HG03558 (cell line): ENCODE results near the gene MYL5.
"Not testable (repeated sequence)": the region's sequence is repeated elsewhere in the genome, so short reads cannot be mapped to it uniquely, and the experiment has no call there.

Source experiments
- ATAC-seq: cut with Tn5 transposase; IDR thresholded peaks from one replicate; pipeline ENCODE4 v1.9.1; 2021; ENCODE audit warnings: moderate number of reproducible peaks; ENCODE audit not compliant: unreplicated experiment; ENCODE audit errors: extremely low read depth

MYL5 gene

GRCh38 chr4:656436-657337 lies 17.7 kb upstream of the MYL5 start:
- ATAC-seq, result no peak

GRCh38 chr4:657338-657833 lies 17.0 kb upstream of the MYL5 start:
- ATAC-seq, result no peak

- no peak for ATAC-seq
Measured at GRCh38 chr4:657834-658667, 16.3 kb upstream of the MYL5 start.

GRCh38 chr4:658681-659667 lies 15.4 kb upstream of the MYL5 start:
- no peak for ATAC-seq

- no peak for ATAC-seq
Measured at GRCh38 chr4:659851-660250, 14.5 kb upstream of the MYL5 start.

GRCh38 chr4:660401-660800 lies 13.9 kb upstream of the MYL5 start:
- no peak for ATAC-seq

GRCh38 chr4:661231-661630 lies 13.1 kb upstream of the MYL5 start:
- no peak for ATAC-seq

- no peak for ATAC-seq
Measured at GRCh38 chr4:661881-662761, 12.2 kb upstream of the MYL5 start.

- no peak for ATAC-seq
Measured at GRCh38 chr4:663046-663437, 11.3 kb upstream of the MYL5 start.

- ATAC-seq, result peak; percentile 38
Measured at GRCh38 chr4:663438-664428, 10.6 kb upstream of the MYL5 start.

- ATAC-seq, result no peak
Measured at GRCh38 chr4:664713-665231, 9.6 kb upstream of the MYL5 start.

GRCh38 chr4:665381-665750 lies 9.0 kb upstream of the MYL5 start:
- ATAC-seq, result no peak

GRCh38 chr4:665751-666435 lies 8.4 kb upstream of the MYL5 start:
- no peak for ATAC-seq

- no peak for ATAC-seq
Measured at GRCh38 chr4:666436-666810, 7.9 kb upstream of the MYL5 start.

GRCh38 chr4:666822-667544 lies 7.4 kb upstream of the MYL5 start:
- no peak for ATAC-seq

GRCh38 chr4:667545-667925 lies 6.8 kb upstream of the MYL5 start:
- no peak for ATAC-seq

- not testable (repeated sequence) for ATAC-seq
Measured at GRCh38 chr4:668219-668618, 6.1 kb upstream of the MYL5 start.
